CD4-positive, alpha-beta memory T cell (primary cell): Measurements from ENCODE around the gene MYLK. TPM values are rescaled to one million over a fixed set of nuclear protein-coding genes. Genes with fewer than 3 reads are reported as not detected.

Source experiments
- CTCF ChIA-PET: fragments of 350-600 bp; sonication (Branson Sonifier 250); formaldehyde crosslinking; loops from one replicate; lab custom pipeline; 2021; ENCODE audit warnings: inconsistent platforms; ENCODE audit not compliant: partially characterized antibody; lab: Charles Lee
- POLR2A ChIA-PET: fragments of 350-600 bp; sonication (Branson Sonifier 250); formaldehyde crosslinking; loops from one replicate; lab custom pipeline; 2021; ENCODE audit not compliant: partially characterized antibody; lab: Charles Lee
- DNase-seq, 5 donors: peaks; one replicate each; pipeline versions ENCODE4 v3.0.0 to v3.0.0-alpha.2; 2020 to 2022; ENCODE audit warnings: mixed read lengths in 1 of 5
- H3K27ac ChIP-seq: one replicate; pipeline ENCODE4 v1.7.0; 2013; ENCODE audit warnings: low read depth, low read length
- H3K27me3 ChIP-seq: 2 replicates; pipeline ENCODE4 v1.7.0; 2013; ENCODE audit warnings: mild to moderate bottlenecking, low read length, moderate library complexity; ENCODE audit not compliant: insufficient read depth
- H3K36me3 ChIP-seq: 2 replicates; pipeline ENCODE4 v1.7.0; 2013; ENCODE audit warnings: mild to moderate bottlenecking, low read length, moderate library complexity; ENCODE audit not compliant: insufficient read depth
- H3K4me1 ChIP-seq: 2 replicates; pipeline ENCODE4 v1.7.0; 2013; ENCODE audit warnings: mild to moderate bottlenecking, low read length, moderate library complexity; ENCODE audit not compliant: insufficient read depth
- H3K4me3 ChIP-seq, 2 donors: one replicate each; pipeline ENCODE4 v1.7.0; 2013; ENCODE audit warnings: low read length in 2 of 2, mild to moderate bottlenecking in 1 of 2
- H3K9me3 ChIP-seq, 2 donors: one replicate each; pipeline ENCODE4 v1.7.0; 2013; ENCODE audit warnings: low read length in 2 of 2, control low read depth in 1 of 2; ENCODE audit not compliant: control insufficient read depth in 1 of 2
- H3K27ac Mint-ChIP-seq, 7 donors: one replicate each; pipeline ENCODE4 v1.8.0; 2020 to 2021; ENCODE audit warnings: mixed read lengths in 7 of 7, mild to moderate bottlenecking in 6 of 7, inconsistent platforms in 3 of 7, moderate library complexity in 3 of 7
- H3K27me3 Mint-ChIP-seq, 2 donors: one replicate each; pipeline ENCODE4 v1.8.0; 2020 to 2021; ENCODE audit warnings: mixed read lengths in 2 of 2
- H3K36me3 Mint-ChIP-seq, 2 donors: one replicate each; pipeline ENCODE4 v1.8.0; 2020 to 2021; ENCODE audit warnings: mixed read lengths in 2 of 2, inconsistent platforms in 1 of 2, mild to moderate bottlenecking in 1 of 2
- H3K4me1 Mint-ChIP-seq, 4 donors: one replicate each; pipeline ENCODE4 v1.8.0; 2020 to 2021; ENCODE audit warnings: mixed read lengths in 4 of 4, mild to moderate bottlenecking in 1 of 4
- H3K4me3 Mint-ChIP-seq, 8 donors: one replicate each; pipeline ENCODE4 v1.8.0; 2020 to 2021; ENCODE audit warnings: mixed read lengths in 8 of 8, mild to moderate bottlenecking in 7 of 8, moderate library complexity in 6 of 8, inconsistent platforms in 3 of 8
- H3K9me3 Mint-ChIP-seq, 8 donors: one replicate each; pipeline ENCODE4 v1.8.0; 2020 to 2021; ENCODE audit warnings: mixed read lengths in 8 of 8, mild to moderate bottlenecking in 5 of 8, inconsistent platforms in 3 of 8, moderate library complexity in 1 of 8
- intact Hi-C: fragments of 100-400 bp; cut with micrococcal nuclease; formaldehyde crosslinking; loops from one replicate; pipeline ENCODE4 v1.15.1; 2023
- polyA plus RNA-seq, 2 donors: library from polyadenylated mRNA; unstranded; fragments of 300-500 nt; fragmentation: Illumina TruSeq; gene quantifications; one replicate each; pipeline ENCODE4 v1.2.3, GENCODE V29; 2021
- total RNA-seq, 2 experiments: library from RNA; stranded (reverse); gene quantifications; one replicate each; pipeline ENCODE4 v1.2.3, GENCODE V29; 2021

The MYLK gene
- total and polyA plus RNA-seq, 4 experiments from 2014 or later = 0.18 TPM; not detected in 3

DNA sequence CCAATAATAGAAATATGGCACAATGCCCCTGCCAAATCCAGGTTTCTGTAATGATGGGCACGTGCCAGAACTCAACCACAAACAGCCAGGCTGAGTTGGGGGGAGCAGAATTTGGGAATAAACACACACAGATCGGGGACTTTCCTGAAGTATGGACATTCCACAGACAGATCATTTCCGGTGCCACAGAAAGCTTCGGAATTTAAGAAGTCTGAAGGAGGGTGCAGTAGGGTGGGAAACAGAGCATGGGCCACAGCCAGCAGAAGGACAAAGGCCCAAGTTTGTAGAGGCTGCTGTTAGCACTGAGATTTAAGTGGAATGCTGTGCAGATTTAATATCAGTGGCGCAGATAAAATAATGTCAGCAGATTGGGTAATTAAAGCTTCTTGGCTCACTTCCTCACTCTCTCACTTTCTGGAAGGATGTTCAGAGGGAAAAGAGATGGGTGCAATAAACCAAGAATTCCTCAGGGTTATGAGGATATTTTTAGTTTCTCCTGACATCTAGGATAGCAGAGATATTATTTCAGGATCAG lies 67.4 kb downstream of the MYLK start:
- no peak overlapping the region for H3K4me3 Mint-ChIP-seq
- H3K27ac ChIP-seq = no peak overlapping the region
- no peaks in the 10 kb centered on the region for H3K4me1 Mint-ChIP-seq
- H3K27ac Mint-ChIP-seq = no peak overlapping the region
- H3K36me3 Mint-ChIP-seq = no peaks in the 10 kb centered on the region
- POLR2A ChIA-PET = no interaction called here
- no peak overlapping the region for H3K4me3 ChIP-seq
- no peaks in the 10 kb centered on the region for H3K9me3 Mint-ChIP-seq
- no peaks in the 10 kb centered on the region for H3K9me3 ChIP-seq
- no peaks in the 10 kb centered on the region for H3K27me3 ChIP-seq
- intact Hi-C loops = no loop called here
- no peaks in the 10 kb centered on the region for H3K36me3 ChIP-seq
- DNase-seq = no peak
- no peaks in the 10 kb centered on the region for H3K4me1 ChIP-seq
- peaks cover 1 to 8% of the 10 kb centered on the region in 2 donors for H3K27me3 Mint-ChIP-seq
- CTCF ChIA-PET = no interaction called here

DNA sequence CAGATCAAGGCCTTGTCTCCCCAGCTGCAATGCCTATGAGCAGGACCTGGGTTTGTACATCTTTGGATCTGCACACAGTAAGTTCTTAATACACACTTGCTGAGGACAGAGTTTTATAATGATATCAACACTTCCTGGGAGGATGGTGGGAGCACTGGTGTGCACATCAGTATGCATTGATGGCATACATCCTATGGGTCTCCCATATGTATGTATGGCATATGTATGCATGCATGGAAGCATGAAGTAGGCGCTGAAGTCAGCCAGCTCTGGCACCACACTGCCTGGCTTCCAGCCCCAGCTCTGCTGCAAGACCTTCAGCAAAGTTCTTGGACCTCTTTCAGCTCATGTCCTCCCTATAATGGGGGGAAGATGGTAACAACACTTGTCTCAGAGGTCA lies 68.2 kb downstream of the MYLK start:
- H3K27me3 ChIP-seq = no peaks in the 10 kb centered on the region
- ChIA-PET POLR2A (no interaction called here), CTCF (no interaction called here)
- no peaks in the 10 kb centered on the region for H3K4me1 Mint-ChIP-seq
- H3K9me3 ChIP-seq = no peaks in the 10 kb centered on the region
- H3K36me3 ChIP-seq = no peaks in the 10 kb centered on the region
- no peaks in the 10 kb centered on the region for H3K4me1 ChIP-seq
- no peaks in the 10 kb centered on the region for H3K36me3 Mint-ChIP-seq
- peaks cover 0 to 8% of the 10 kb centered on the region in 2 donors for H3K27me3 Mint-ChIP-seq
- intact Hi-C loops = no loop called here
- no peaks in the 10 kb centered on the region for H3K9me3 Mint-ChIP-seq
- H3K27ac ChIP-seq = no peak overlapping the region
- no peak overlapping the region for H3K4me3 ChIP-seq
- no peak overlapping the region for H3K27ac Mint-ChIP-seq
- no peak overlapping the region for H3K4me3 Mint-ChIP-seq
- no peak for DNase-seq

DNA sequence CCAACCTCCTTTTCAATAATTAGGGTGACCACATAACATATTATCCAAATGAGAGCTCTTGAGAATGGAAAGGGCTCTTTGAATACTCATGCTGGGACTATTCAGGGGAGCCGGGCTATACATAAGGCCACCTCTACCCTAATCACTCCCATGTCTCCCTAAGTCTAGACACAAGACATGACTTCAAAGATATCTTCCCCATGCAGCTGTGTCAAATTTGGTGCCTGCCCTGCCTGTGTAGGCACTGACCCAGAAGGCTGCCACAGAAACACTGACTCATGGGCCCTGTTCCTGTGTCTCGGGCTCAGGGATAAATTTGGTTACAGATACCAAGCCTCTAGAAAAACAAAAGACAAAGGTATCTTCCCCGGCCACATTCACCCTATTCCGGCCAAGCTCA lies 70.3 kb downstream of the MYLK start:
- Histone ChIP-seq H3K4me3 (no peak overlapping the region), H3K36me3 (no peaks in the 10 kb centered on the region), H3K27me3 (no peaks in the 10 kb centered on the region), H3K9me3 (no peaks in the 10 kb centered on the region), H3K27ac (no peak overlapping the region), H3K4me1 (no peaks in the 10 kb centered on the region)
- ChIA-PET CTCF (no interaction called here), POLR2A (no interaction called here)
- intact Hi-C loops = no loop called here
- H3K4me3 Mint-ChIP-seq = no peak overlapping the region
- peaks cover 0 to 8% of the 10 kb centered on the region in 2 donors for H3K27me3 Mint-ChIP-seq
- no peaks in the 10 kb centered on the region for H3K9me3 Mint-ChIP-seq
- H3K27ac Mint-ChIP-seq = no peak overlapping the region
- no peak for DNase-seq
- no peaks in the 10 kb centered on the region for H3K4me1 Mint-ChIP-seq
- no peaks in the 10 kb centered on the region for H3K36me3 Mint-ChIP-seq

DNA sequence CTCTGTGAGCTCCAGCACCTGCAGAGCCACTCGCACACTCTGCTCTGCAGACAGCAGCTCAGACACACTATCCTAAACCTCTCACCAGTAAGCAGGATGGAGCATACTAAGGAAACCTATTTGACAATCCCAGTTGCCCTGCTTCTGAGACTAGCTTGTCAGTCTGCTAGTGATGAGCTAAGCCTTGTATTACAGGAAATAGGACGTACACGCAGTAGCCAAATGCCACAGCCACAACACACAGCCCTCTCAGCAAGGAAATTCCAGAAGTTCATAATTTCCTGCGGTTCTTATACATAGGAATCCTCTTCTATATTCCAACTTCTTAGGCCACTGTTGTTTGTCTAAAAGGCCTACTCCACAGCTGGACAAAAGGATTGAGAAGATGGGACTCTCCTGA lies 74.5 kb downstream of the MYLK start:
- no peaks in the 10 kb centered on the region for H3K36me3 ChIP-seq
- ChIA-PET CTCF (no interaction called here), POLR2A (no interaction called here)
- H3K4me1 Mint-ChIP-seq = no peaks in the 10 kb centered on the region
- H3K4me3 ChIP-seq = no peak overlapping the region
- no peak overlapping the region for H3K27ac ChIP-seq
- no peak overlapping the region for H3K4me3 Mint-ChIP-seq
- no peaks in the 10 kb centered on the region for H3K9me3 Mint-ChIP-seq
- intact Hi-C loops = no loop called here
- H3K27me3 Mint-ChIP-seq = peaks cover 1 to 4% of the 10 kb centered on the region in 2 donors
- H3K9me3 ChIP-seq = no peaks in the 10 kb centered on the region
- no peak for DNase-seq
- no peak overlapping the region for H3K27ac Mint-ChIP-seq
- H3K36me3 Mint-ChIP-seq = no peaks in the 10 kb centered on the region
- no peaks in the 10 kb centered on the region for H3K4me1 ChIP-seq
- H3K27me3 ChIP-seq = no peaks in the 10 kb centered on the region

DNA sequence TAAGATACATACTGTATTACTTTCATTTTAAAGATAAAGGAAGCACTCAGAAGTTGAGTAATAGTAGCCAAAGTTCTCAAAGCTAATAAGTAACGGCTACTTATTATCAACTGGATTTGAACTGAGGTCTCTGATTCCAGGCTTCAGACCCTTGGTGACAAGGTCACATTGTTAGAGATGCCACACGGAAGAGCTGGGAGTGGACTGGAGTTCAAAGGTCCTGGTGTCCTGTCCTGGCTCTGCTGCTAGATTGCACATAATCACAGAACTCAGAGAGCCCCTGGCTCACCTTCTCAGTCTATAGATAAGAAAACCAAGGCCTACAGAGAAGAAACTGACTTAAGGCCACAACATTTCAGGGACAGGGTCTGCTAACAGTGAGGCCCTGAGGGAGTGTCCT lies 75.3 kb downstream of the MYLK start:
- no peaks in the 10 kb centered on the region for H3K9me3 Mint-ChIP-seq
- Histone ChIP-seq H3K27me3 (no peaks in the 10 kb centered on the region), H3K36me3 (no peaks in the 10 kb centered on the region), H3K4me3 (no peak overlapping the region), H3K4me1 (no peaks in the 10 kb centered on the region), H3K9me3 (no peaks in the 10 kb centered on the region), H3K27ac (no peak overlapping the region)
- no peak for DNase-seq
- H3K27ac Mint-ChIP-seq = no peak overlapping the region
- ChIA-PET POLR2A (no interaction called here), CTCF (no interaction called here)
- intact Hi-C loops = no loop called here
- no peaks in the 10 kb centered on the region for H3K4me1 Mint-ChIP-seq
- H3K27me3 Mint-ChIP-seq = peaks cover 1 to 4% of the 10 kb centered on the region in 2 donors
- H3K36me3 Mint-ChIP-seq = no peaks in the 10 kb centered on the region
- no peak overlapping the region for H3K4me3 Mint-ChIP-seq

DNA sequence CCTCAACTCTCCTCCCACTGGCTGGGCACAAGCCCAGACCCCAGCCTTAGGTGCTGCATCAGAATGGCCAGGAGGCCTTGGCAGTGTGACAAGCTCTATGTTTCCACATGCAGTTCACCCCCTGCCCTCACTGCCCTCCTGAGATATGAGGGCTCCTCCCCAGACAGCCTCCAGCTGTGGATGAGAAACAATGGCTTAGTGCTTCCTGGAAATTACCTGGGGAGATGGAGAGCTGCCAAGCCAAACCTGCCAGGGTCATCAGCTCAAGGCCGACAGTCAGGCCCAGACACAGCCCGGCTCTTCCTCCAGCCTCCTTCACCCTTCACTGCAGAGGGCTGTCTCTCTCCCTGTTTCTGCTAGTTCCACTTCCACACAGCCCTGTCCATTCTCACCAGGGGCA lies 76.3 kb downstream of the MYLK start:
- ChIA-PET POLR2A (no interaction called here), CTCF (no interaction called here)
- no peaks in the 10 kb centered on the region for H3K4me1 Mint-ChIP-seq
- H3K4me3 Mint-ChIP-seq = no peak overlapping the region
- Histone ChIP-seq H3K4me3 (no peak overlapping the region), H3K27ac (no peak overlapping the region), H3K27me3 (no peaks in the 10 kb centered on the region), H3K36me3 (no peaks in the 10 kb centered on the region), H3K4me1 (no peaks in the 10 kb centered on the region), H3K9me3 (no peaks in the 10 kb centered on the region)
- intact Hi-C loops = no loop called here
- no peaks in the 10 kb centered on the region for H3K36me3 Mint-ChIP-seq
- no peak overlapping the region for H3K27ac Mint-ChIP-seq
- H3K9me3 Mint-ChIP-seq = no peaks in the 10 kb centered on the region
- peaks cover 1 to 4% of the 10 kb centered on the region in 2 donors for H3K27me3 Mint-ChIP-seq
- no peak for DNase-seq

DNA sequence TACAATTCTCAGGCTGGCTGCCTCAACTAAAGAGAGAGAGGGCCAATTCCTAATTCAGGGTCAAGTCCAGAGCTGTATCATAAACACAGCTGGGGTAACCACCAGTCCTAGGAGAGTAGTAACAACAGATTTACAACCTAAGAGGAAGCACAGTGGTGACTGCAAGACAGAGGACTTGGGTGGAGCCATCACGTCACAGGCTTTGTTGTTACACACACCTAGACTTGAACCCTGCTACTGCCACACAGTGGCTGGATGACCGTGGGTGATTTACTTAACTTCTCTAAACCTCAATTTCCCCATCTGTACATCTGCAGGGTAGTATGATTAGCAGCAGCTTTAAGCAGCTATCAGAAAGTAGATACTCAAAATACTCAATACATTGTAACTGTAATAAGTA lies 78.6 kb downstream of the MYLK start:
- H3K4me1 Mint-ChIP-seq = no peaks in the 10 kb centered on the region
- no peaks in the 10 kb centered on the region for H3K4me1 ChIP-seq
- CTCF ChIA-PET = no interaction called here
- POLR2A ChIA-PET = no interaction called here
- no peaks in the 10 kb centered on the region for H3K36me3 ChIP-seq
- H3K9me3 Mint-ChIP-seq = no peaks in the 10 kb centered on the region
- H3K27me3 Mint-ChIP-seq = peaks cover 3 to 4% of the 10 kb centered on the region in 2 donors
- no peak overlapping the region for H3K27ac ChIP-seq
- DNase-seq = no peak
- no peak overlapping the region for H3K27ac Mint-ChIP-seq
- intact Hi-C loops = no loop called here
- H3K27me3 ChIP-seq = no peaks in the 10 kb centered on the region
- no peak overlapping the region for H3K4me3 Mint-ChIP-seq
- H3K9me3 ChIP-seq = no peaks in the 10 kb centered on the region
- H3K36me3 Mint-ChIP-seq = no peaks in the 10 kb centered on the region
- no peak overlapping the region for H3K4me3 ChIP-seq

DNA sequence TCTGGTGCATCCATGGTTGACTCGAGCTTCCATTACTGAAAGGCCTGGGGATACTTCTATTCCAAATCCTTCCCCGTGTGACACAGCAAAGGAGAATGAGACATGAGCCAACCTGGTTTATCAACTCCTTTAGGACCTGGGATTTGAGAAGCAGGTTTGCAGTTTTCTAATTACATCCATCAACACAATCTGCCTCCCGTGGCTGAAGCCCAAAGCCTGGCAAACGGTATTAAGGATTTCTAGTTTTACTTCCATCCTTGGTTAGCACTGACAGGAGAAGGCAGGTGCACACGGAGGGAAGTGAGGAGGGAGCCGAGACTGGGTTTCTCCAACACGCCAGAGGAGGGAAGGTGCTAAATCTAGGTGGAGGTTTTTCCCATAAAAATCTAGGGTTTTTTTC lies 79.0 kb downstream of the MYLK start:
- no peaks in the 10 kb centered on the region for H3K9me3 ChIP-seq
- H3K4me3 Mint-ChIP-seq = no peak overlapping the region
- no peak overlapping the region for H3K27ac ChIP-seq
- intact Hi-C loops = no loop called here
- no peaks in the 10 kb centered on the region for H3K4me1 Mint-ChIP-seq
- CTCF ChIA-PET = no interaction called here
- H3K4me3 ChIP-seq = no peak overlapping the region
- no peaks in the 10 kb centered on the region for H3K36me3 ChIP-seq
- no peaks in the 10 kb centered on the region for H3K4me1 ChIP-seq
- peak overlapping the region in 1 of 7 donors; percentile 41 for H3K27ac Mint-ChIP-seq
- no peaks in the 10 kb centered on the region for H3K36me3 Mint-ChIP-seq
- H3K27me3 Mint-ChIP-seq = peaks cover 3 to 6% of the 10 kb centered on the region in 2 donors
- no peaks in the 10 kb centered on the region for H3K9me3 Mint-ChIP-seq
- POLR2A ChIA-PET = no interaction called here
- no peak for DNase-seq
- no peaks in the 10 kb centered on the region for H3K27me3 ChIP-seq
